Activated CD8-positive, alpha-beta T cell treated with anti-CD3 and anti-CD28 coated beads for 36 hours (primary cell): Measurements from ENCODE around the gene ANKZF1. TPM values are rescaled to one million over a fixed set of nuclear protein-coding genes. Genes with fewer than 3 reads are reported as not detected.
"Not testable (repeated sequence)": the region's sequence is repeated elsewhere in the genome, so short reads cannot be mapped to it uniquely, and the experiment has no call there.

Source experiments
- ATAC-seq: fragments of 200-7000 bp; cut with Tn5 transposase; one replicate; pipeline ENCODE4 v1.10.0; 2021; ENCODE audit warnings: mild to moderate bottlenecking, moderate library complexity
- CTCF ChIA-PET: fragments of 350-600 bp; sonication (Branson Sonifier 250); formaldehyde crosslinking; loops from one replicate; lab custom pipeline; 2021; ENCODE audit warnings: antibody characterized with exemption; lab: Charles Lee
- POLR2A ChIA-PET: fragments of 350-600 bp; sonication (Branson Sonifier 250); formaldehyde crosslinking; loops from one replicate; lab custom pipeline; 2021; ENCODE audit warnings: antibody characterized with exemption; lab: Charles Lee
- DNase-seq: peaks from one replicate; pipeline ENCODE4 v3.0.0-alpha.2; 2020
- H3K27ac Mint-ChIP-seq: one replicate; pipeline ENCODE4 v1.8.0; 2021; ENCODE audit warnings: mild to moderate bottlenecking, mixed read lengths
- H3K27me3 Mint-ChIP-seq: one replicate; pipeline ENCODE4 v1.8.0; 2021; ENCODE audit warnings: mixed read lengths
- H3K36me3 Mint-ChIP-seq: one replicate; pipeline ENCODE4 v1.8.0; 2021; ENCODE audit warnings: low read depth, mixed read lengths
- H3K4me1 Mint-ChIP-seq: one replicate; pipeline ENCODE4 v1.8.0; 2021; ENCODE audit warnings: low read depth, mixed read lengths
- H3K4me3 Mint-ChIP-seq: one replicate; pipeline ENCODE4 v1.8.0; 2021; ENCODE audit warnings: mild to moderate bottlenecking, moderate library complexity, mixed read lengths
- H3K9me3 Mint-ChIP-seq: one replicate; pipeline ENCODE4 v1.8.0; 2021; ENCODE audit warnings: mixed read lengths
- intact Hi-C: fragments of 100-400 bp; cut with micrococcal nuclease; formaldehyde crosslinking; loops from one replicate; pipeline ENCODE4 v1.10.0; 2022
- total RNA-seq, 2 experiments: library from RNA; stranded (reverse); gene quantifications; one replicate each; pipeline ENCODE4 v1.2.3, GENCODE V29; 2021
- TF ChIP-seq, protein P1 (sequence below): fragments of 200-600 bp; IDR thresholded peaks from one replicate; pipeline ENCODE4 v1.8.0; 2022; ENCODE audit warnings: antibody characterized with exemption, mild to moderate bottlenecking

Gene ANKZF1
- total RNA-seq, 2 experiments from 2014 or later, result 216 to 217 TPM

DNA sequence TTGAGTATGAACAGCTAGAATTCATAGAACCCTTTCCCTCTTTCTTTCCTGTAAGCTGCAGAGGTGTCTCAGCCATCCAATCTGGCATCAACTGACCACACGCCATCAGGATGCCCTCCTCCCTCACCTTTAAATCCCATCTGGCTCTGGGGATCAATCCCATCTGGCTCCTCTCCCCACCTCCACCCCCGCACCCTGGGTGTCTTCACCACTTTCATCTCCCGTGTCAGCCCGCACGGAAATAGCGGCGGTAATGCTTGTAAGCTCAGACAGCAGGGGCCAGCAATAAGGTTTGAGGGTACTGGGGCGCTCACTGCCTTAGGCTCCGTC, 22.9 kb downstream of the ANKZF1 start:
- Mint-ChIP-seq H3K36me3 (peaks cover 56% of the 10 kb centered on the region), H3K4me1 (peaks cover 60% of the 10 kb centered on the region), H3K27ac (peak overlapping the region; percentile 93), H3K4me3 (peak overlapping the region; percentile 77), H3K9me3 (no peaks in the 10 kb centered on the region), H3K27me3 (no peaks in the 10 kb centered on the region)
- POLR2A ChIA-PET, result interaction anchor here (0.6 to 19.2 kb wide), 14 partner anchors 7 to 149 kb away, joined by 3 to 239 read pairs (median 6); partner anchors contain the start of genes ABCB6, ANKZF1, ATG9A and DNAJB2
- CTCF ChIA-PET, result interaction anchor here (0.9 to 10.1 kb wide), 7 partner anchors 8 to 81 kb away, joined by 3 to 132 read pairs (median 6); partner anchors contain the start of gene DNAJB2
- ATAC-seq (peak; percentile 0), DNase-seq (peak; percentile 69)
- intact Hi-C loops, result no loop called here
- TF ChIP-seq, protein P1, sequence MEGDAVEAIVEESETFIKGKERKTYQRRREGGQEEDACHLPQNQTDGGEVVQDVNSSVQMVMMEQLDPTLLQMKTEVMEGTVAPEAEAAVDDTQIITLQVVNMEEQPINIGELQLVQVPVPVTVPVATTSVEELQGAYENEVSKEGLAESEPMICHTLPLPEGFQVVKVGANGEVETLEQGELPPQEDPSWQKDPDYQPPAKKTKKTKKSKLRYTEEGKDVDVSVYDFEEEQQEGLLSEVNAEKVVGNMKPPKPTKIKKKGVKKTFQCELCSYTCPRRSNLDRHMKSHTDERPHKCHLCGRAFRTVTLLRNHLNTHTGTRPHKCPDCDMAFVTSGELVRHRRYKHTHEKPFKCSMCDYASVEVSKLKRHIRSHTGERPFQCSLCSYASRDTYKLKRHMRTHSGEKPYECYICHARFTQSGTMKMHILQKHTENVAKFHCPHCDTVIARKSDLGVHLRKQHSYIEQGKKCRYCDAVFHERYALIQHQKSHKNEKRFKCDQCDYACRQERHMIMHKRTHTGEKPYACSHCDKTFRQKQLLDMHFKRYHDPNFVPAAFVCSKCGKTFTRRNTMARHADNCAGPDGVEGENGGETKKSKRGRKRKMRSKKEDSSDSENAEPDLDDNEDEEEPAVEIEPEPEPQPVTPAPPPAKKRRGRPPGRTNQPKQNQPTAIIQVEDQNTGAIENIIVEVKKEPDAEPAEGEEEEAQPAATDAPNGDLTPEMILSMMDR, result no peak

DNA sequence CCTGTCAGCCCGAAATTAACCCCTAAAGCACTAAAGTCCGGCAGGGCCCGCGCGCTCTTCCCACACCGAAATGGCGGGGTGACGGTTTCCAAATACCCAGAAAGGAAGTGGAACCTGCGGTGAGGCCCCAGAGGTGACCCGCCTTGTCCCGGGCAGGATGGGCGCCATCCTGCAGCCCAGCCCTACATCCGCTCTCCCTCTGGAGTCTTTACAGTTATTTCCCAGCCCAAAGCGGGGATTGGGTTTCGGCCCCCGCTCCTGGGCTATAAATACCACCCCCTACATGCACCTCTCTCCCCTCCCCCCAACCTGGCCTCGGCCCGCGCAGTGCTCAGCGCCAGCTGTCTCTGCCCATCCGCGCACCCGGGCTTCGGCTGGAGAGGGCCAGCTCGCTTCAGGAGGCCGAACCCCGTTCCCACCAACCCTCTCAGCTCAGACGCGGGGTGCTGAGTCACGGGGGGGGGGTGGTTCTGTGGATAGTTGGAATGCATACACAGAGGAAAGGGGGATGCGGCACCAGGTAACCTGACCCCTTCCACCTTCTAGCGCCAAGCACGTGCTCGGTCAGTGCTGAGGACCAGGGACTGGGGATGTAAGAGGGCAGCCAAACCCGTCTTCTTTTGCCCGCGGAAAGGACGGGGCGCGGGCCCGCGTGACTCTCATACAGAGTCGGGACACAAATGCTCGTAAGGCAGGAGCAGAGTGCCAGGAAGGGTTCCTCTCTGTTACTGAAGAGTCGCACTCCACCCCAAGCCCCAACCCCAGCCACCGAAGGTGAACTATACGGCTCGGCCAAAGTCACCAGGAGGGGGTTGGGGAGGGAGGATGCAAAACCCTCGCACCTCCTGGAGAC, 23.5 kb downstream of the ANKZF1 start, which contains the start of gene TUBA4B:
Gene TUBA4B (plus strand): TSS at position 344 of the 853 bp plus-strand sequence. CDS start 165 bp downstream, at position 509.
- POLR2A ChIA-PET, result interaction anchor here (0.6 to 19.2 kb wide), 18 partner anchors 8 to 355 kb away, joined by 3 to 239 read pairs (median 6); partner anchors contain the start of genes ABCB6, ANKZF1, ATG9A and CNPPD1
- H3K9me3 Mint-ChIP-seq, result no peaks in the 10 kb centered on the region
- CTCF ChIA-PET, result interaction anchor here (0.9 to 10.1 kb wide), 9 partner anchors 8 to 82 kb away, joined by 3 to 132 read pairs (median 6); partner anchors contain the start of gene DNAJB2
- DNase-seq, result peak; percentile 70
- ATAC-seq, result peak; percentile 8
- H3K4me3 Mint-ChIP-seq, result peak within 1 kb of the TSS; percentile 77
- intact Hi-C loops, result no loop called here
- peak within 1 kb of the TSS; percentile 94 for H3K27ac Mint-ChIP-seq
- TF ChIP-seq, protein P1, result no peak
- H3K36me3 Mint-ChIP-seq, result peaks cover 51% of the 10 kb centered on the region
- H3K4me1 Mint-ChIP-seq, result peaks cover 54% of the 10 kb centered on the region
- no peaks in the 10 kb centered on the region for H3K27me3 Mint-ChIP-seq

DNA sequence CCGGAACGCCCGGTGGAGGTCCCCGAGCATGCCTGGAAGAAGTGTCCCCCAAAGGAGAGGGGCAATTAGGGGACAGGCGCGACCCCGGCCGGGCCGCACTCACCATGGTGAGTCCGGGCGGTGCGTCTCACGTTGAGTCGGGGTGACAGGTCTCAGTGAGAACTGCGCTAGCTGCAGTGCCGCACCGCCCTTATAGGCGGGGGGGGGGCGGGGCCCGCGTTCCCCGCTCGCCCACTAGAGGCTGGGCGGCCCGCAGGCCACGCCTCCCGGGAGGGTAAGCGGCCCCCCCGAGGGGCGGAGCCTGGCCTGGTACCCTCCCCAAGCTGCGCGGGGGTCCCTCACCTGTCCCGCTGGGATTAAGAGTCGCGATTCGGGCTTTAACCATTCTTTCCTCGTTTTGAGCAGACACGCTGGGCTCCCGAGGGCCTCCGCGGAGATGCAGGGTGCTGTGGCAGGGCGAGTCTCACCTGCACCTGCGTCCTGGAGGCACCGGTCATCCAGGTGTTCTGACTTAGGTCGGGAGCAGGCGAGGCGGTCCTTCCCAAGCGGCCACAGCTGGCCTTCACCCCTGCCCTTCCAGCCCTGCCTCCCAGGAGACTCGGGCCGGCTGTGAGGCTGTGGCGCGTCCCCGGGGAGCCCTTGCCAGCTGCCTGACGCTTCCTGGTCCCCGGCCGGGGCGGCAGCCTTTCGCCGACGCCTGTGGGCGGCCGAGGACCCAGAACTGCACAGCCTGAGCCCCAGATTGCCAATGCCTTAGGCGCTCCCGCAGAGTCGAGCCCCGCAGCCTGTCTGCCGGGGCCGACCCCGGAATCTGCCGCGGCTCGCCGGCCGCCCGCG, 24.4 kb downstream of the ANKZF1 start, which contains the start of gene TUBA4A:
Gene TUBA4A (minus strand): TSS at position 166 of the 837 bp plus-strand sequence. CDS start 60 bp downstream, at position 106.
- intact Hi-C loops, result loop anchor here (2.0 kb wide), 1 partner anchor 25 kb away; the partner anchor contains the start of gene DNAJB2
- peaks cover 42% of the 10 kb centered on the region for H3K36me3 Mint-ChIP-seq
- POLR2A ChIA-PET, result interaction anchor here (0.6 to 19.2 kb wide), 17 partner anchors 9 to 356 kb away, joined by 3 to 239 read pairs (median 10); partner anchors contain the start of genes ABCB6, ANKZF1, ATG9A and CNPPD1

GRCh38 chr2:219254590-219255201, 25.1 kb downstream of the ANKZF1 start:
- TF ChIP-seq, protein P1, result no peak
- H3K27me3 Mint-ChIP-seq, result no peaks in the 10 kb centered on the region
- peak overlapping the region; percentile 77 for H3K4me3 Mint-ChIP-seq
- H3K4me1 Mint-ChIP-seq, result peaks cover 39% of the 10 kb centered on the region
- CTCF ChIA-PET, result interaction anchor here (0.7 to 10.1 kb wide), 9 partner anchors 10 to 132 kb away, joined by 3 to 132 read pairs (median 7); partner anchors contain the start of genes ANKZF1, ATG9A, CNPPD1 and DNAJB2
- intact Hi-C loops, result loop anchor here (2.0 kb wide), 1 partner anchor 24 kb away; the partner anchor contains the start of gene DNAJB2
- ATAC-seq, result peak; percentile 57
- peak; percentile 67 for DNase-seq
- no peaks in the 10 kb centered on the region for H3K9me3 Mint-ChIP-seq
- peak overlapping the region; percentile 94 for H3K27ac Mint-ChIP-seq
- POLR2A ChIA-PET, result interaction anchor here (0.7 to 19.2 kb wide), 17 partner anchors 8 to 133 kb away, joined by 3 to 239 read pairs (median 10); partner anchors contain the start of genes ABCB6, ANKZF1, ATG9A and CNPPD1
- peaks cover 35% of the 10 kb centered on the region for H3K36me3 Mint-ChIP-seq

More for the DNA sequence above, 24.4 kb downstream of the ANKZF1 start, which contains the start of gene TUBA4A:
- Mint-ChIP-seq H3K9me3 (no peaks in the 10 kb centered on the region), H3K27ac (peak within 1 kb of the TSS; percentile 94), H3K4me1 (peaks cover 46% of the 10 kb centered on the region), H3K27me3 (no peaks in the 10 kb centered on the region), H3K4me3 (peak within 1 kb of the TSS; percentile 77)
- DNase-seq (peak; percentile 92), ATAC-seq (peak; percentile 73)
- CTCF ChIA-PET, result interaction anchor here (0.7 to 10.1 kb wide), 11 partner anchors 9 to 133 kb away, joined by 3 to 132 read pairs (median 5); partner anchors contain the start of genes ANKZF1, ATG9A, CNPPD1 and DNAJB2
- TF ChIP-seq, protein P1, result no peak

- peaks cover 21% of the 10 kb centered on the region for H3K4me1 Mint-ChIP-seq
- ATAC-seq, H3K36me3 Mint-ChIP-seq, intact Hi-C loops, H3K4me3 Mint-ChIP-seq, H3K27me3 Mint-ChIP-seq, H3K9me3 Mint-ChIP-seq, H3K27ac Mint-ChIP-seq, DNase-seq: not testable (repeated sequence)
- ChIA-PET CTCF (interaction anchor here (1.0 to 5.2 kb wide), 4 partner anchors 18 to 36 kb away, joined by 3 to 61 read pairs (median 6); partner anchors contain the start of gene DNAJB2), POLR2A (interaction anchor here (1.0 to 1.1 kb wide), 2 partner anchors 20 to 89 kb away, joined by 3 read pairs; partner anchors contain the start of gene SLC23A3)
These were observed 29.3 kb downstream of the ANKZF1 start for GRCh38 chr2:219258942-219259341.
